ENCODE data around the gene TBC1D8.

Gene TBC1D8

GRCh38 chr2:100991404-100991773 is 159.8 kb downstream of the TBC1D8 start:
- no peak for DNase-seq

- no peak for DNase-seq
These were observed 160.4 kb downstream of the TBC1D8 start for GRCh38 chr2:100990650-100991403.

- DNase-seq = no peak
These were observed 161.0 kb downstream of the TBC1D8 start for GRCh38 chr2:100990166-100990565.

GRCh38 chr2:100989666-100990065 is 161.5 kb downstream of the TBC1D8 start:
- DNase-seq = no peak

- DNase-seq = no peak
These were observed 162.4 kb downstream of the TBC1D8 start for GRCh38 chr2:100988630-100989417.

GRCh38 chr2:100987974-100988373 is 163.2 kb downstream of the TBC1D8 start:
- DNase-seq = no peak

- DNase-seq = no peak
These were observed 163.6 kb downstream of the TBC1D8 start for GRCh38 chr2:100987536-100987935.

- DNase-seq = no peak
These were observed 165.0 kb downstream of the TBC1D8 start for GRCh38 chr2:100986157-100986556.

- DNase-seq = peak; percentile 45 to 62 (median 58)
These were observed 166.3 kb downstream of the TBC1D8 start for GRCh38 chr2:100984892-100985307.

GRCh38 chr2:100983684-100984310 is 167.4 kb downstream of the TBC1D8 start:
- DNase-seq = no peak

- DNase-seq = no peak
These were observed 168.0 kb downstream of the TBC1D8 start for GRCh38 chr2:100983201-100983600.

GRCh38 chr2:100982431-100982861 is 168.7 kb downstream of the TBC1D8 start:
- DNase-seq = no peak

GRCh38 chr2:100981011-100981410 is 170.2 kb downstream of the TBC1D8 start:
- DNase-seq = no peak

GRCh38 chr2:100980046-100980445 is 171.1 kb downstream of the TBC1D8 start:
- DNase-seq = no peak

- DNase-seq = no peak
These were observed 172.5 kb downstream of the TBC1D8 start for GRCh38 chr2:100978582-100979191.

- no peak for DNase-seq
These were observed 173.7 kb downstream of the TBC1D8 start for GRCh38 chr2:100977511-100977910.

GRCh38 chr2:100976645-100977391 is 174.4 kb downstream of the TBC1D8 start:
- no peak for DNase-seq

- no peak for DNase-seq
These were observed 175.1 kb downstream of the TBC1D8 start for GRCh38 chr2:100976061-100976460.

- no peak for DNase-seq
These were observed 175.7 kb downstream of the TBC1D8 start for GRCh38 chr2:100975521-100975785.

- no peak for DNase-seq
These were observed 176.3 kb downstream of the TBC1D8 start for GRCh38 chr2:100974712-100975520.

GRCh38 chr2:100972452-100972851 is 178.7 kb downstream of the TBC1D8 start:
- DNase-seq = no peak

- DNase-seq = no peak
These were observed 180.0 kb downstream of the TBC1D8 start for GRCh38 chr2:100971221-100971620.

Measured in activated CD4-positive, CD25-positive, alpha-beta regulatory T cell (primary cell).